DND-41 (cell line): ENCODE results near the gene HECW1.

ENCODE experiments used
- ATAC-seq: fragments of 200-7000 bp; cut with Tn5 transposase; 3 replicates; pipeline ENCODE4 v1.9.1; 2021; ENCODE audit warnings: low read depth; ENCODE audit not compliant: insufficient read depth
- DNase-seq: peaks from one replicate; pipeline ENCODE4 v3.0.0-alpha.2; 2020
- H2AFZ ChIP-seq: 2 replicates; pipeline ENCODE4 v1.6.0; 2012; ENCODE audit warnings: low read depth, low read length
- H3K27ac ChIP-seq: 2 replicates; pipeline ENCODE4 v1.5.1; 2012; ENCODE audit warnings: low read length, inconsistent platforms
- H3K27me3 ChIP-seq: fragments of 200-600 bp; sonication (generic); 2 replicates; pipeline ENCODE4 v1.6.0; 2012; ENCODE audit warnings: low read length, mild to moderate bottlenecking, inconsistent platforms; ENCODE audit not compliant: insufficient read depth, poor library complexity
- H3K36me3 ChIP-seq: 2 replicates; pipeline ENCODE4 v1.5.1; 2012; ENCODE audit warnings: low read length, inconsistent platforms; ENCODE audit not compliant: insufficient read depth
- H3K4me1 ChIP-seq: 2 replicates; pipeline ENCODE4 v1.5.1; 2012; ENCODE audit warnings: mild to moderate bottlenecking, low read length; ENCODE audit not compliant: insufficient read depth
- H3K4me2 ChIP-seq: 2 replicates; pipeline ENCODE4 v1.6.0; 2012; ENCODE audit warnings: mild to moderate bottlenecking, moderate library complexity, low read length, inconsistent platforms; ENCODE audit not compliant: insufficient read depth
- H3K4me3 ChIP-seq, 2 experiments: fragments of 200-600 bp in 1 of 2; shearing (Covaris generic) in 1 of 2; 2 replicates each; pipeline ENCODE4 v1.5.1; 2012 to 2016; ENCODE audit warnings: inconsistent platforms in 2 of 2, low read length in 2 of 2, mild to moderate bottlenecking in 2 of 2, low read depth in 1 of 2, moderate library complexity in 1 of 2
- H3K79me2 ChIP-seq: 2 replicates; pipeline ENCODE4 v1.6.0; 2012; ENCODE audit warnings: low read length, inconsistent platforms; ENCODE audit not compliant: insufficient read depth
- H3K9ac ChIP-seq: 2 replicates; pipeline ENCODE4 v1.6.0; 2012; ENCODE audit warnings: low read depth, mild to moderate bottlenecking, inconsistent platforms, low read length, moderate library complexity
- H3K9me3 ChIP-seq: 2 replicates; pipeline ENCODE4 v1.5.1; 2012; ENCODE audit warnings: low read length, moderate library complexity, mild to moderate bottlenecking, inconsistent platforms; ENCODE audit not compliant: insufficient read depth, severe bottlenecking
- H4K20me1 ChIP-seq: 2 replicates; pipeline ENCODE4 v1.6.0; 2012; ENCODE audit warnings: low read length; ENCODE audit not compliant: insufficient read depth
- EZH2 ChIP-seq: IDR thresholded peaks from 3 replicates; pipeline ENCODE4 v1.6.1; 2012; ENCODE audit warnings: borderline replicate concordance, low read depth, mild to moderate bottlenecking, moderate library complexity, low read length, inconsistent platforms; ENCODE audit not compliant: severe bottlenecking
- TF ChIP-seq, protein P1 (sequence below): IDR thresholded peaks from 2 replicates; pipeline ENCODE4 v1.5.1; 2012; ENCODE audit warnings: borderline replicate concordance, low read length, moderate library complexity, mild to moderate bottlenecking; ENCODE audit not compliant: poor library complexity, severe bottlenecking; ENCODE audit errors: extremely low read depth

Gene HECW1

GRCh38 chr7:43193893-43194292 is 81.4 kb downstream of the HECW1 start:
- H3K27me3 ChIP-seq: peaks cover 24% of the 10 kb centered on the region
- no peak for ATAC-seq
- no peak overlapping the region for H3K4me2 ChIP-seq
- H3K4me3 ChIP-seq: no peak overlapping the region
- TF ChIP-seq EZH2: no peak
- TF ChIP-seq, protein P1, sequence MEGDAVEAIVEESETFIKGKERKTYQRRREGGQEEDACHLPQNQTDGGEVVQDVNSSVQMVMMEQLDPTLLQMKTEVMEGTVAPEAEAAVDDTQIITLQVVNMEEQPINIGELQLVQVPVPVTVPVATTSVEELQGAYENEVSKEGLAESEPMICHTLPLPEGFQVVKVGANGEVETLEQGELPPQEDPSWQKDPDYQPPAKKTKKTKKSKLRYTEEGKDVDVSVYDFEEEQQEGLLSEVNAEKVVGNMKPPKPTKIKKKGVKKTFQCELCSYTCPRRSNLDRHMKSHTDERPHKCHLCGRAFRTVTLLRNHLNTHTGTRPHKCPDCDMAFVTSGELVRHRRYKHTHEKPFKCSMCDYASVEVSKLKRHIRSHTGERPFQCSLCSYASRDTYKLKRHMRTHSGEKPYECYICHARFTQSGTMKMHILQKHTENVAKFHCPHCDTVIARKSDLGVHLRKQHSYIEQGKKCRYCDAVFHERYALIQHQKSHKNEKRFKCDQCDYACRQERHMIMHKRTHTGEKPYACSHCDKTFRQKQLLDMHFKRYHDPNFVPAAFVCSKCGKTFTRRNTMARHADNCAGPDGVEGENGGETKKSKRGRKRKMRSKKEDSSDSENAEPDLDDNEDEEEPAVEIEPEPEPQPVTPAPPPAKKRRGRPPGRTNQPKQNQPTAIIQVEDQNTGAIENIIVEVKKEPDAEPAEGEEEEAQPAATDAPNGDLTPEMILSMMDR: no peak
- H3K27ac ChIP-seq: no peak overlapping the region
- no peaks in the 10 kb centered on the region for H4K20me1 ChIP-seq
- no peak for DNase-seq
- H3K9me3 ChIP-seq: no peaks in the 10 kb centered on the region
- no peak overlapping the region for H2AFZ ChIP-seq
- no peaks in the 10 kb centered on the region for H3K79me2 ChIP-seq
- no peaks in the 10 kb centered on the region for H3K36me3 ChIP-seq
- no peak overlapping the region for H3K9ac ChIP-seq
- H3K4me1 ChIP-seq: no peaks in the 10 kb centered on the region

- H3K4me2 ChIP-seq: no peak overlapping the region
- TF ChIP-seq, protein P1: no peak
- TF ChIP-seq EZH2: no peak
- H3K36me3 ChIP-seq: no peaks in the 10 kb centered on the region
- no peak overlapping the region for H3K27ac ChIP-seq
- H3K79me2 ChIP-seq: no peaks in the 10 kb centered on the region
- no peak overlapping the region for H3K4me3 ChIP-seq
- no peaks in the 10 kb centered on the region for H3K4me1 ChIP-seq
- ATAC-seq (no peak), DNase-seq (no peak)
- H4K20me1 ChIP-seq: no peaks in the 10 kb centered on the region
- H3K27me3 ChIP-seq: peaks cover 28% of the 10 kb centered on the region
- H2AFZ ChIP-seq: no peak overlapping the region
- H3K9me3 ChIP-seq: no peaks in the 10 kb centered on the region
- H3K9ac ChIP-seq: no peak overlapping the region
Measured at GRCh38 chr7:43195256-43195655, 82.8 kb downstream of the HECW1 start.

- TF ChIP-seq EZH2: no peak
- TF ChIP-seq, protein P1: no peak
- Histone ChIP-seq H4K20me1 (no peaks in the 10 kb centered on the region), H3K9me3 (no peaks in the 10 kb centered on the region), H3K4me2 (no peak overlapping the region), H3K79me2 (no peaks in the 10 kb centered on the region), H3K27me3 (peaks cover 29% of the 10 kb centered on the region), H3K4me1 (no peaks in the 10 kb centered on the region), H3K27ac (no peak overlapping the region), H3K4me3 (no peak overlapping the region), H3K9ac (no peak overlapping the region), H2AFZ (no peak overlapping the region), H3K36me3 (no peaks in the 10 kb centered on the region)
- no peak for DNase-seq
- ATAC-seq: no peak
Measured at GRCh38 chr7:43195768-43196167, 83.3 kb downstream of the HECW1 start.

GRCh38 chr7:43196379-43196778 is 83.9 kb downstream of the HECW1 start:
- TF ChIP-seq, protein P1: no peak
- TF ChIP-seq EZH2: no peak
- H4K20me1 ChIP-seq: no peaks in the 10 kb centered on the region
- no peak overlapping the region for H3K27ac ChIP-seq
- no peaks in the 10 kb centered on the region for H3K79me2 ChIP-seq
- H3K9ac ChIP-seq: no peak overlapping the region
- no peak overlapping the region for H3K4me2 ChIP-seq
- no peak overlapping the region for H2AFZ ChIP-seq
- H3K36me3 ChIP-seq: no peaks in the 10 kb centered on the region
- peaks cover 23% of the 10 kb centered on the region for H3K27me3 ChIP-seq
- no peak overlapping the region for H3K4me3 ChIP-seq
- no peaks in the 10 kb centered on the region for H3K9me3 ChIP-seq
- DNase-seq (no peak), ATAC-seq (no peak)
- no peaks in the 10 kb centered on the region for H3K4me1 ChIP-seq
